Measurements from ENCODE around the gene TIAM2.

Gene TIAM2

GRCh38 chr6:155155787-155156447 is 160.8 kb downstream of the TIAM2 start:
- Histone ChIP-seq H3K4me2 (ENCODE audit: insufficient read depth, low read length) (no peak overlapping the region), H3K27me3 (ENCODE audit: insufficient read depth, low read length, poor library complexity) (no peaks in the 10 kb centered on the region), H3K4me1 (ENCODE audit: insufficient read depth, low read length) (peaks cover 6% of the 10 kb centered on the region), H3K4me3 (ENCODE audit: low read depth in 1 of 2, low read length in 2 of 2) (no peak overlapping the region), H3K36me3 (ENCODE audit: insufficient read depth, low read length) (no peaks in the 10 kb centered on the region), H3K79me2 (ENCODE audit: insufficient read depth, low read length) (no peaks in the 10 kb centered on the region), H3K27ac (ENCODE audit: low read length) (no peak overlapping the region), H3K9me3 (ENCODE audit: insufficient read depth, low read length, severe bottlenecking) (no peaks in the 10 kb centered on the region), H3K9ac (ENCODE audit: low read depth, low read length) (no peak overlapping the region), H2AFZ (ENCODE audit: low read depth, low read length) (no peak overlapping the region), H4K20me1 (ENCODE audit: insufficient read depth, low read length) (no peaks in the 10 kb centered on the region)
- DNase-seq, result no peak
- TF ChIP-seq CTCF (IDR thresholded peaks at IDR 0.05; ENCODE audit: borderline replicate concordance, extremely low read depth, low read length, poor library complexity, severe bottlenecking), result no peak
- no peak for TF ChIP-seq EZH2 (IDR thresholded peaks at IDR 0.05; ENCODE audit: borderline replicate concordance, low read depth, low read length, severe bottlenecking)
- no peak for ATAC-seq (ENCODE audit: insufficient read depth, low read depth)

GRCh38 chr6:155157101-155157500 is 162.0 kb downstream of the TIAM2 start:
- no peak overlapping the region for H2AFZ ChIP-seq (ENCODE audit: low read depth, low read length)
- no peak for ATAC-seq (ENCODE audit: insufficient read depth, low read depth)

GRCh38 chr6:155158030-155158843 is 163.1 kb downstream of the TIAM2 start:
- H3K4me2 ChIP-seq (ENCODE audit: insufficient read depth, low read length), result no peak overlapping the region
- H3K4me1 ChIP-seq (ENCODE audit: insufficient read depth, low read length), result peaks cover 6% of the 10 kb centered on the region
- no peaks in the 10 kb centered on the region for H3K27me3 ChIP-seq (ENCODE audit: insufficient read depth, low read length, poor library complexity)
- H3K79me2 ChIP-seq (ENCODE audit: insufficient read depth, low read length), result no peaks in the 10 kb centered on the region
- no peak overlapping the region for H3K4me3 ChIP-seq (ENCODE audit: low read depth in 1 of 2, low read length in 2 of 2)
- TF ChIP-seq CTCF (IDR thresholded peaks at IDR 0.05; ENCODE audit: borderline replicate concordance, extremely low read depth, low read length, poor library complexity, severe bottlenecking) (no peak), EZH2 (IDR thresholded peaks at IDR 0.05; ENCODE audit: borderline replicate concordance, low read depth, low read length, severe bottlenecking) (no peak)
- H3K9ac ChIP-seq (ENCODE audit: low read depth, low read length), result no peak overlapping the region
- H4K20me1 ChIP-seq (ENCODE audit: insufficient read depth, low read length), result no peaks in the 10 kb centered on the region
- no peak overlapping the region for H3K27ac ChIP-seq (ENCODE audit: low read length)
- H2AFZ ChIP-seq (ENCODE audit: low read depth, low read length), result no peak overlapping the region
- no peak for ATAC-seq (ENCODE audit: insufficient read depth, low read depth)
- H3K36me3 ChIP-seq (ENCODE audit: insufficient read depth, low read length), result no peaks in the 10 kb centered on the region
- DNase-seq, result no peak
- no peaks in the 10 kb centered on the region for H3K9me3 ChIP-seq (ENCODE audit: insufficient read depth, low read length, severe bottlenecking)

More at GRCh38 chr6:155157101-155157500, 162.0 kb downstream of the TIAM2 start:
- Histone ChIP-seq H3K4me3 (ENCODE audit: low read depth in 1 of 2, low read length in 2 of 2) (no peak overlapping the region), H3K36me3 (ENCODE audit: insufficient read depth, low read length) (no peaks in the 10 kb centered on the region), H3K9me3 (ENCODE audit: insufficient read depth, low read length, severe bottlenecking) (no peaks in the 10 kb centered on the region), H3K4me2 (ENCODE audit: insufficient read depth, low read length) (no peak overlapping the region), H3K27ac (ENCODE audit: low read length) (no peak overlapping the region), H3K27me3 (ENCODE audit: insufficient read depth, low read length, poor library complexity) (no peaks in the 10 kb centered on the region), H3K9ac (ENCODE audit: low read depth, low read length) (no peak overlapping the region), H4K20me1 (ENCODE audit: insufficient read depth, low read length) (no peaks in the 10 kb centered on the region), H3K79me2 (ENCODE audit: insufficient read depth, low read length) (no peaks in the 10 kb centered on the region), H3K4me1 (ENCODE audit: insufficient read depth, low read length) (peaks cover 6% of the 10 kb centered on the region)
- no peak for TF ChIP-seq EZH2 (IDR thresholded peaks at IDR 0.05; ENCODE audit: borderline replicate concordance, low read depth, low read length, severe bottlenecking)
- no peak for TF ChIP-seq CTCF (IDR thresholded peaks at IDR 0.05; ENCODE audit: borderline replicate concordance, extremely low read depth, low read length, poor library complexity, severe bottlenecking)
- DNase-seq, result no peak

Data from DND-41 (cell line).